Kidney (tissue), 14 donors: ENCODE measurements around the gene PLCH1. TPM values are rescaled to one million over a fixed set of nuclear protein-coding genes. Genes with fewer than 3 reads are reported as not detected.

Source experiments
- DNase-seq, 5 donors: peaks; one replicate each; pipeline ENCODE4 v3.0.0-alpha.2; 2013 to 2020
- FAIRE-seq: peaks from 2 replicates; lab custom pipeline; 2012; peaks lifted over from hg19 to GRCh38; lab: Jason Lieb, UNC
- H3K27ac ChIP-seq, 2 donors: one replicate each; pipeline ENCODE4 v1.7.0; 2013; ENCODE audit warnings: low read depth in 2 of 2, low read length in 2 of 2, inconsistent platforms in 1 of 2
- H3K27me3 ChIP-seq: one replicate; pipeline ENCODE4 v1.7.1; 2013; ENCODE audit warnings: low read length, inconsistent platforms; ENCODE audit not compliant: control insufficient read depth, insufficient read depth
- H3K36me3 ChIP-seq, 3 donors: one replicate each; pipeline versions ENCODE4 v1.7.0 to v1.7.1; 2013; ENCODE audit warnings: low read length in 3 of 3, control low read depth in 1 of 3, inconsistent platforms in 1 of 3; ENCODE audit not compliant: insufficient read depth in 3 of 3, control insufficient read depth in 2 of 3
- H3K4me1 ChIP-seq, 3 donors: one replicate each; pipeline versions ENCODE4 v1.7.0 to v1.7.1; 2013; ENCODE audit warnings: low read length in 3 of 3, inconsistent platforms in 1 of 3, low read depth in 1 of 3; ENCODE audit not compliant: control insufficient read depth in 2 of 3, insufficient read depth in 2 of 3
- H3K4me3 ChIP-seq, 3 donors: one replicate each; pipeline versions ENCODE4 v1.7.0 to v1.8.1; 2013; ENCODE audit warnings: low read length in 3 of 3, control low read depth in 1 of 3, inconsistent platforms in 1 of 3
- H3K9ac ChIP-seq, 3 donors: one replicate each; pipeline versions ENCODE4 v1.7.0 to v1.7.1; 2013; ENCODE audit warnings: low read length in 3 of 3, control low read depth in 1 of 3, inconsistent platforms in 1 of 3
- H3K9me3 ChIP-seq, 3 donors: one replicate each; pipeline versions ENCODE4 v1.7.0 to v1.7.1; 2013; ENCODE audit warnings: low read length in 3 of 3, control low read depth in 1 of 3, inconsistent platforms in 1 of 3; ENCODE audit not compliant: control insufficient read depth in 2 of 3, insufficient read depth in 1 of 3
- intact Hi-C: fragments of 100-400 bp; cut with DNase I; formaldehyde crosslinking; loops from one replicate; pipeline ENCODE4 v1.11.1; 2022
- polyA plus RNA-seq: library from polyadenylated mRNA; stranded (reverse); fragments of 350-450 nt; fragmentation: Illumina TruSeq; extraction: RNeasy Lipid Tissue Mini Kit (QIAGEN cat#74804); gene quantifications from one replicate; pipeline ENCODE4 v1.2.3, GENCODE V29; 2014; ENCODE audit warnings: low read depth, low replicate concordance; ENCODE audit not compliant: insufficient read depth
- total RNA-seq: library from RNA; stranded (reverse); fragmentation: NEBNext Ultra II Directional; extraction: Animal tissue kit (Norgen Biotek cat#: 25700); gene quantifications from one replicate; pipeline ENCODE4 v1.2.1, GENCODE V29; 2021
- TF ChIP-seq, protein P1 (sequence below): IDR thresholded peaks from 3 replicates; pipeline ENCODE4 v1.5.1; 2012; ENCODE audit warnings: mild to moderate bottlenecking, moderate library complexity, borderline replicate concordance; ENCODE audit not compliant: insufficient read depth; ENCODE audit errors: extremely low read depth
- donor health status: control.
- donor health status: control.
- donor health status: control.
- donor health status: control.
- donor health status: control.
- donor health status: DM: yes; HTN: yes; CAD: no.
- donor health status: Normal renal cell carcinoma (clear cell type).

Gene PLCH1
- total and polyA plus RNA-seq, 2 donors from 2014 or later, result 1.6 to 9.6 TPM

DNA sequence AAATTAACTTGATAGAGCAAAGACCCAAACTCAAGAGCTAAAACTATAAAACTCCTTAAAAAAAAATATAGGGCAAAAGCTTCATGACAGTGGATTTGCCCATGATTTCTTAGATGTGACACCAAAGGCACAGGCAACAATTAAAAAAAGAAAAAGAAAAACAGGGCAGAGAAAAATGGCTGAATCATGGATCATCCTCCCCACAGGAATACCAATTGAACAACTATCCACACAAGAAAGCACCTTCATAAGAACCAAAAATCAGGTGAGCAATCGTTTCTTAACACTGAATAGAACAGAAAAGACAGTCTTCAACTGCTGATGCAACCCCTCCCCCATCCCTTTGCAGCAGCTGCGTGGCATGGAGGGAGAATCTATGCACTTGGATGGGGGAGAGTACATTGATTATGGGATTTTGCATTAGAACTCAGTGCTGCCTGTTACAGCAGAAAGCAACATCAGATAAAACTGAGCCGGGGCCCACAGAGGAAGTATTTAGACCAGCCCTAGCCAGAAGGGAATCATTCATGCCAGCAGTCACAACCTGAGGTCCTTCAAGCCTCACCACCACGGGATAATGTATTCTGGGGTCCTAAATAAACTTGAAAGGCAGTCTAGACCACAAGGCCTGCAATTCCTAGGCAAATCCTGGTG is 45.5 kb upstream of the PLCH1 start:
- DNase-seq (peak in 1 of 5 donors; percentile 21), FAIRE-seq (no peak)
- Histone ChIP-seq H3K27ac (no peak overlapping the region), H3K9ac (no peak overlapping the region), H3K4me1 (no peaks in the 10 kb centered on the region), H3K27me3 (no peaks in the 10 kb centered on the region), H3K4me3 (no peak overlapping the region), H3K36me3 (peaks cover 0 to 6% (median 0%) of the 10 kb centered on the region in 3 donors), H3K9me3 (no peaks in the 10 kb centered on the region)
- intact Hi-C loops, result no loop called here
- TF ChIP-seq, protein P1, sequence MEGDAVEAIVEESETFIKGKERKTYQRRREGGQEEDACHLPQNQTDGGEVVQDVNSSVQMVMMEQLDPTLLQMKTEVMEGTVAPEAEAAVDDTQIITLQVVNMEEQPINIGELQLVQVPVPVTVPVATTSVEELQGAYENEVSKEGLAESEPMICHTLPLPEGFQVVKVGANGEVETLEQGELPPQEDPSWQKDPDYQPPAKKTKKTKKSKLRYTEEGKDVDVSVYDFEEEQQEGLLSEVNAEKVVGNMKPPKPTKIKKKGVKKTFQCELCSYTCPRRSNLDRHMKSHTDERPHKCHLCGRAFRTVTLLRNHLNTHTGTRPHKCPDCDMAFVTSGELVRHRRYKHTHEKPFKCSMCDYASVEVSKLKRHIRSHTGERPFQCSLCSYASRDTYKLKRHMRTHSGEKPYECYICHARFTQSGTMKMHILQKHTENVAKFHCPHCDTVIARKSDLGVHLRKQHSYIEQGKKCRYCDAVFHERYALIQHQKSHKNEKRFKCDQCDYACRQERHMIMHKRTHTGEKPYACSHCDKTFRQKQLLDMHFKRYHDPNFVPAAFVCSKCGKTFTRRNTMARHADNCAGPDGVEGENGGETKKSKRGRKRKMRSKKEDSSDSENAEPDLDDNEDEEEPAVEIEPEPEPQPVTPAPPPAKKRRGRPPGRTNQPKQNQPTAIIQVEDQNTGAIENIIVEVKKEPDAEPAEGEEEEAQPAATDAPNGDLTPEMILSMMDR, result no peak

DNA sequence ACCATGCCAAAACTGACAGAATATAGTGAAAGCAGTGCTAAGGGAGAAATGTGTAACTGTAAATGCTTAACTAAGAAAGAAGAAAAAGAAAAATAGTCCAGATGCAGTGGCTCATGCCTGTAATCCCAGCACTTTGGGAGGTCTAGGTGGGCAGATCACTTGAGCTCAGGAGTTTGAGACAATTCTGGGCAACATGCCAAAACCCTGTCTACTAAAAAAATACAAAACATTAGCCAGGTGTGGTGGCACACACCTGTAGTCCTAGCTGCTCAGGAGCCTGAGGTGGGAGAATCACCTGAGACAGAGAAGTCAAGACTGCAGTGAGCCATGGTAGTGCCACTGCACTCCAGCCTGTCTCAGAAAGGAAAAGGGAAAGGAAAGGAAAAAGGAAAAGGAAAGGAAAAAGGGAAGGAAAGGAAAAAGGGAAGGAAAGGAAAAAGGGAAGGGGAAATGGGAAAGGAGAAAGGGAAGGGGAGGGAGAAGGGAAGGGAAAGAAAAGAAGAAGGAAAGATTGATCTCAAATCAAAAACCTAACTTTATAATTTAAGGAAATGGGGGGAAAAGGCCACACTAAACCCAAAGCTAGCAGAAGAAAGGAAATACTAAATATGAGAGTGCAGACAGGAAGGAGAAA is 40.9 kb upstream of the PLCH1 start:
- intact Hi-C loops, result no loop called here
- FAIRE-seq (no peak), DNase-seq (peak in 1 of 5 donors; percentile 7)
- Histone ChIP-seq H3K9ac (no peak overlapping the region), H3K9me3 (peaks cover 0 to 5% (median 3%) of the 10 kb centered on the region in 3 donors), H3K4me1 (no peaks in the 10 kb centered on the region), H3K27ac (no peak overlapping the region), H3K36me3 (no peaks in the 10 kb centered on the region), H3K27me3 (no peaks in the 10 kb centered on the region), H3K4me3 (no peak overlapping the region)
- TF ChIP-seq, protein P1, result no peak

GRCh38 chr3:155782390-155782953 is 37.6 kb upstream of the PLCH1 start:
- peaks cover 1 to 5% (median 3%) of the 10 kb centered on the region in 3 donors for H3K9me3 ChIP-seq
- H3K27ac ChIP-seq, result no peak overlapping the region
- FAIRE-seq (no peak), DNase-seq (no peak)
- no peaks in the 10 kb centered on the region for H3K4me1 ChIP-seq
- no peak overlapping the region for H3K9ac ChIP-seq
- H3K27me3 ChIP-seq, result no peaks in the 10 kb centered on the region
- intact Hi-C loops, result no loop called here
- peaks cover 0 to 2% (median 2%) of the 10 kb centered on the region in 3 donors for H3K36me3 ChIP-seq
- no peak overlapping the region for H3K4me3 ChIP-seq
- TF ChIP-seq, protein P1, result no peak
